Measurements from ENCODE around the gene KIAA1210. TPM values are rescaled to one million over a fixed set of nuclear protein-coding genes. Genes with fewer than 3 reads are reported as not detected.

Gene KIAA1210
- total and polyA plus RNA-seq, 4 donors: 0.20 TPM; not detected in 3

- DNase-seq (peak in 2 of 3 donors; percentile 65 to 66), ATAC-seq (ENCODE audit: insufficient read depth, low FRiP score) (no peak)
- Histone ChIP-seq H3K4me3 (no peak overlapping the region), H3K4me1 (ENCODE audit: control insufficient read depth in 5 of 5, insufficient read depth in 5 of 5, low read length in 5 of 5) (no peaks in the 10 kb centered on the region), H3K27ac (ENCODE audit: low read depth in 1 of 2, low read length in 1 of 2) (no peak overlapping the region), H3K9ac (ENCODE audit: insufficient read depth in 1 of 2, low read length in 2 of 2) (no peak overlapping the region), H3K27me3 (ENCODE audit: control insufficient read depth in 3 of 3, insufficient read depth in 3 of 3, low read length in 2 of 3) (peaks cover 0 to 3% (median 0%) of the 10 kb centered on the region in 3 donors), H3K36me3 (ENCODE audit: control insufficient read depth in 4 of 4, insufficient read depth in 4 of 4, low read length in 4 of 4) (no peaks in the 10 kb centered on the region), H3K9me3 (ENCODE audit: control insufficient read depth in 4 of 4, insufficient read depth in 3 of 4, low read length in 3 of 4) (peaks cover 0 to 6% (median 0%) of the 10 kb centered on the region in 4 donors)
- WGBS, 2 donors: 81 to 86% methylated on average over 3 of the region's 3 CpGs
- no peak for TF ChIP-seq CTCF (IDR thresholded peaks at IDR 0.05; ENCODE audit: control extremely low read depth, extremely low read depth)
Observed at GRCh38 chrX:119075270-119076025, 52.2 kb downstream of the KIAA1210 start.

- ATAC-seq (ENCODE audit: insufficient read depth, low FRiP score) (no peak), DNase-seq (no peak)
- Histone ChIP-seq H3K9ac (ENCODE audit: insufficient read depth in 1 of 2, low read length in 2 of 2) (no peak overlapping the region), H3K9me3 (ENCODE audit: control insufficient read depth in 4 of 4, insufficient read depth in 3 of 4, low read length in 3 of 4) (peaks cover 0 to 6% (median 0%) of the 10 kb centered on the region in 4 donors), H3K36me3 (ENCODE audit: control insufficient read depth in 4 of 4, insufficient read depth in 4 of 4, low read length in 4 of 4) (no peaks in the 10 kb centered on the region), H3K27ac (ENCODE audit: low read depth in 1 of 2, low read length in 1 of 2) (no peak overlapping the region), H3K4me1 (ENCODE audit: control insufficient read depth in 5 of 5, insufficient read depth in 5 of 5, low read length in 5 of 5) (no peaks in the 10 kb centered on the region), H3K27me3 (ENCODE audit: control insufficient read depth in 3 of 3, insufficient read depth in 3 of 3, low read length in 2 of 3) (no peaks in the 10 kb centered on the region), H3K4me3 (no peak overlapping the region)
- no peak for TF ChIP-seq CTCF (IDR thresholded peaks at IDR 0.05; ENCODE audit: control extremely low read depth, extremely low read depth)
- 88 to 97% methylated on average over 10 to 19 of the region's 19 CpGs for WGBS, 2 donors
Observed at GRCh38 chrX:119073911-119074310, 53.7 kb downstream of the KIAA1210 start.

- WGBS, 2 donors: 94 to 97% methylated on average over 34 to 43 of the region's 43 CpGs
- Histone ChIP-seq H3K4me3 (no peak overlapping the region), H3K9me3 (ENCODE audit: control insufficient read depth in 4 of 4, insufficient read depth in 3 of 4, low read length in 3 of 4) (peaks cover 0 to 6% (median 0%) of the 10 kb centered on the region in 4 donors), H3K27me3 (ENCODE audit: control insufficient read depth in 3 of 3, insufficient read depth in 3 of 3, low read length in 2 of 3) (no peaks in the 10 kb centered on the region), H3K9ac (ENCODE audit: insufficient read depth in 1 of 2, low read length in 2 of 2) (no peak overlapping the region), H3K27ac (ENCODE audit: low read depth in 1 of 2, low read length in 1 of 2) (no peak overlapping the region), H3K4me1 (ENCODE audit: control insufficient read depth in 5 of 5, insufficient read depth in 5 of 5, low read length in 5 of 5) (no peaks in the 10 kb centered on the region), H3K36me3 (ENCODE audit: control insufficient read depth in 4 of 4, insufficient read depth in 4 of 4, low read length in 4 of 4) (no peaks in the 10 kb centered on the region)
- ATAC-seq (ENCODE audit: insufficient read depth, low FRiP score) (no peak), DNase-seq (no peak)
- TF ChIP-seq CTCF (IDR thresholded peaks at IDR 0.05; ENCODE audit: control extremely low read depth, extremely low read depth): no peak
Observed at GRCh38 chrX:119073200-119073905, 54.3 kb downstream of the KIAA1210 start.

Data from lung (tissue), 12 donors.